ENCODE results near the gene FLRT2.

- TF ChIP-seq, protein P1, sequence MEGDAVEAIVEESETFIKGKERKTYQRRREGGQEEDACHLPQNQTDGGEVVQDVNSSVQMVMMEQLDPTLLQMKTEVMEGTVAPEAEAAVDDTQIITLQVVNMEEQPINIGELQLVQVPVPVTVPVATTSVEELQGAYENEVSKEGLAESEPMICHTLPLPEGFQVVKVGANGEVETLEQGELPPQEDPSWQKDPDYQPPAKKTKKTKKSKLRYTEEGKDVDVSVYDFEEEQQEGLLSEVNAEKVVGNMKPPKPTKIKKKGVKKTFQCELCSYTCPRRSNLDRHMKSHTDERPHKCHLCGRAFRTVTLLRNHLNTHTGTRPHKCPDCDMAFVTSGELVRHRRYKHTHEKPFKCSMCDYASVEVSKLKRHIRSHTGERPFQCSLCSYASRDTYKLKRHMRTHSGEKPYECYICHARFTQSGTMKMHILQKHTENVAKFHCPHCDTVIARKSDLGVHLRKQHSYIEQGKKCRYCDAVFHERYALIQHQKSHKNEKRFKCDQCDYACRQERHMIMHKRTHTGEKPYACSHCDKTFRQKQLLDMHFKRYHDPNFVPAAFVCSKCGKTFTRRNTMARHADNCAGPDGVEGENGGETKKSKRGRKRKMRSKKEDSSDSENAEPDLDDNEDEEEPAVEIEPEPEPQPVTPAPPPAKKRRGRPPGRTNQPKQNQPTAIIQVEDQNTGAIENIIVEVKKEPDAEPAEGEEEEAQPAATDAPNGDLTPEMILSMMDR (IDR thresholded peaks at IDR 0.05), result no peak
- no peak for TF ChIP-seq POLR2A (IDR thresholded peaks at IDR 0.05)
Observed at GRCh38 chr14:85576848-85577542, 47.1 kb downstream of the FLRT2 start.

Measured in adrenal gland (tissue), 5 donors.